Activated gamma-delta T cell (primary cell): ENCODE data around the gene NKD2.

Experiments
- DNase-seq: peaks from one replicate; lab custom pipeline; 2025; lab: John Stamatoyannopoulos, UW

The NKD2 gene

DNA sequence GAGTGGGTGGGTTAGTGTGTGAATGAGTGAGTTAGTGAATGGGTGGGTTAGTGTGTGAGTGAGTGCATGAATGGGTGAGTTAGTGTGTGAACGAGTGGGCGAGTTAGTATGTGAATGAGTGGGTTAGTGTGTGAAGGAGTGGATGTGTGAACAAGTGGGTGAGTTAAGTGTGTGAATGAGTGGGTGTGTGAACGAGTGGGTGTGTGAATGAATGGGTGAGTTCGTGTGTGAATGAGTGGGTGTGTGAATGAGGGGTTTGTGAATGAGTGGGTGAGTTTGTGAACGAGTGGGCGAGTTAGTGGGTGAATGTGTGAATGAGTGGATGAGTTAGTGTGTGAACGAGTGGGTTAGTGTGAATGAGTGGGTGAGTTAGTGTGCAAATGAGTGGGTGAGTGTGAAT is 34.0 kb downstream of the NKD2 start:
- DNase-seq = no peak

DNA sequence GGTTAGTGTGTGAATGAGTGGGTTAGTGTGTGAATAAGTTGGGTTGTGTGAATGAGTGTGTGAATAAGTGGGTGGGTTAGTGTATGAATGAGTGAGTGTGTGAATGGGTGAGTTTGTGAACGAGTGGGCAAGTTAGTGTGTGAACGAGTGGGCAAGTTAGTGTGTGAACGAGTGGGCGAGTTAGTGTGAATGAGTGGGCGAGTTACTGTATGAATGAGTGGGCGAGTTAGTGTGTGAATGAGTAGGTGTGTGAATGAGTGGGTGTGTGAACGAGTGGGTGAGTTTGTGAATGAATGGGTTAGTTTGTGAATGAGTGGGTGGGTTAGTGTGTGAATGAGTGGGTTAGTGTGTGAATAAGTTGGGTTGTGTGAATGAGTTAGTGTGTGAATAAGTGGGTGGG is 34.7 kb downstream of the NKD2 start:
- DNase-seq = no peak

DNA sequence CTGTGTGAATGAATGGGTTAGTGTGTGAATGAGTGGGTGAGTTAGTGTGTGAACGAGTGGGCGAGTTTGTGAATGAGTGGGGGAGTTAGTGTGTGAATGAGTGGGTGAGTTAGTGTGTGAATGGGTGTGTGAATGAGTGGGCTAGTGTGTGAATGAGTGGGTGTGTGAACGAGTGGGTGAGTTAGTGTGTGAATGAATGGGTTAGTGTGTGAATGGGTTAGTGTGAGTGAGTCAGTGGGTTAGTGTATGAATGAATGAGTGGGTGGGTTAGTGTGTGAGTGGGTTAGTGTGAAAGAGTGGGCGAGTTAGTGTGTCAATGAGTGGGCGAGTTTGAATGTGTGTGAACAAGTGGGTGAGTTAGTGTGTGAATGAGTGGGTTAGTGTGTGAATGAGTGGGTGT is 35.5 kb downstream of the NKD2 start:
- DNase-seq = no peak

DNA sequence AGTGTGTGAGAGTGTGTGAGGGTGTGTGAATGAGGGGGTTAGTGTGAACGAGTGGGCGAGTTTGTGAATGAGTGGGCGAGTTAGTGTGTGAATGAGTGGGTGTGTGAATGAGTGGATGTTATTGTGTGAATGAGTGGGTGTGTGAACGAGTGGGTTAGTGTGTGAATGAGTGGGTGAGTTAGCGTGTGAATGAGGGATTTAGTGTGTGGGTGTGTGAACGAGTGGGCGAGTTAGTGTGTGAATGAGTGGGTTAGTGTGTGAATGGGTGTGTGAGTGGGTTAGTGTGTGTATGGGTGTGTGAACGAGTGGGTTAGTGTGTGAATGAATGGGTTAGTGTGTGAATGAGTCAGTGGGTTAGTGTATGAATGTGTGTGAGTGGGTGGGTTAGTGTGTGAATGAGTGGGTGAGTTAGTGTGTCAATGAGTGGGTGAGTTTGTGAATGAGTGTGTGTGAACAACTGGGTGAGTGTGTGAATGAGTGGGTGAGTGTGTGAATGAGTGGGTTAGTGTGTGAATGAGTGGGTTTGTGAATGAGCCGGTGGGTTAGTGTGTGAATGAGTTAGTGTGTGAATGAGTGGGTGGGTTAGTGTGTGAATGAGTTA is 37.5 kb downstream of the NKD2 start:
- no peak for DNase-seq

DNA sequence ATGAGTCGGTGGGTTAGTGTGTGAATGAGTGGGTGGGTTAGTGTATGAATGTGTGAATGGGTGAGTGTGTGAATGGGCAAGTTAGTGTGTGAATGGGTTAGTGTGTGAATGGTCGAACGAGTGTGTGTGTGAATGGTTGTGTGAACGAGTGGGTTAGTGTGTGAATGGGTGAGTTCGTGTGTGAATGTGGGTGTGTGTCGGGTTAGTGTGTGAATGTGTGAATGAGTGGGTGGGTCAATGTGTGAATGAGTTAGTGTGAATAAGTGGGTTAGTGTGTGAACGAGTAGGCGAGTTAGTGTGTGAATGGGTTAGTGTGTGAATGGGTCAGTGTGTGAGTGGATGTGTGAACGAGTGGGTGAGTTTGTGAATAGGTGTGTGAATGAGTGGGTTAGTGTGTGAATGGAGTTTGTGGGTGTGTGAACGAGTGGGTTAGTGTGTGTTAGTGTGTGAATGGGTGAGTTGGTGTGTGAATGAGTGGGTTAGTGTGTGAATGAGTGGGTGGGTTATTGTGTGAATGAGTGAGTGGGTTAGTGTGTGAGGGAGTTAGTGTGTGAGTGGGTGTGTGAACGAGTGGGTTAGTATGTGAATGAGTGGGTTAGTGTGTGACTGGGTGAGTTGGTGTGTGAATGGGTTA is 38.8 kb downstream of the NKD2 start:
- no peak for DNase-seq

DNA sequence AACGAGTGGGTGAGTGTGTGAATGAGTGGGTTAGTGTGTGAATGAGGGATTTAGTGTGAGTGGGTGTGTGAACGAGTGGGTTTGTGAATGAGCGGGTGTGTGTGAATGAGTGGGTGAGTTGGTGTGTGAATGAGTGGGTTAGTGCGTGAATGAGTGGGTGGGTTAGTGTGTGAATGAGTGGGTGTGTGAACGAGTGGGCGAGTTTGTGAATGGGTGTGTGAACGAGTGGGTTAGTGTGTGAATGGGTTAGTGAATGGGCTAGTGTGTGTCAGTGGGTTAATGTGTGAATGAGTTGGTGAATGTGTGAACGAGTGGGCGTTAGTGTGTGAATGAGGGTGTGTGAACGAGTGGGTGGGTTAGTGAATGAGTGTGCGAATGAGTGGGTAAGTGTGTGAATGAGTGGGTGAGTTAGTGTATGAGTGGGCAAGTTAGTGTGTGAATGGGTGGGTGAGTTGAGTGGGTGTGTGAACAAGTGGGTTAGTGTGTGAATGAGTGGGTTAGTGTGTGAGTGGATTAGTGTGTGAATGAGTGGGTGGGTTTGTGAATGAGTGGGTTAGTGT is 39.6 kb downstream of the NKD2 start:
- DNase-seq = no peak

DNA sequence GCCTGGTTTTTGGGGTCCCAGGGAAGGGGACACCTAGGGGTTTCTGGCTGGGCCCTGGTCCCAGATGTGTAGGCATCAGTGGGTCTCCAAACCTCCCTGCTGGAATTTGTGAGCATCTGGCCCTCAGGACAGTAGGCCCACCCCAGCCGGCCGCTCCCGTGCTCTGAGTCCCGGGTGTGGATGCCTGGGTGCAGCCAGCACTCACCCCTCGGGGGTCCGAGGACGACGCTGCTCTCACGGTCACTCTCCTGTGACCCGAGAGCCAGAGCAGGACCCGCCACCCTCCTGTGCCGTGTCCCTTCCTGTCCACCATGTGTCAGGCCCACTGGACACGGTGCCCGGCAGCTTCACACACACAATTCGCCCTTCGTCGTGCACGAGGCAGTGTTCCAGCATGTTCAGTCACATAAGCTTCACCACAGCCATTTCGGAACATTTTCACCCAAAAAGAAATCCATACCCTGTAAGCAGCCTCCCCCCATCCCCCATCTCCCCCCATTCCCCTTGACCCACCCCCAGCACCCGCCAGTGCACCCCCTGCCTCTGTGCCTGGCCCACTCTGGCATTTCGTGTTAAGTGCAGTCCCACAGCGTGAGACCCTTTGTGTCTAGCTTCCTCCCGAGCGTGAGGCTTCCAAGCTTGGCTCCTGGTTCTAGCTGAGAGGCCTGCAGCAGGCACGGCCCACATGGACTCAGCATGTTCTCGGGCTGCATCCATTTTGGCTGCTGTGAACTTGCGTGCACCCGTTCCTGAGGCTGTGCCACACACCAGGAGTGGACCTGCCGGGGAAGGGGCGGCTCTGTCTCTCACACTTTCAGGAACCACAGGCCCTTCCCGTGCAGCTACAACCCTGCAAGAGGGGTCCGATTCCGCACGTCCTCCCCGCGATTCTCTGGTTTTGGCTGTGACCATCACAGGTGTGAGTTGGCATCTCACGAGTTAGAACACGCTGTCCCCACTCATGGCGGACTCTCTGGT is 40.5 kb downstream of the NKD2 start:
- DNase-seq = no peak

DNA sequence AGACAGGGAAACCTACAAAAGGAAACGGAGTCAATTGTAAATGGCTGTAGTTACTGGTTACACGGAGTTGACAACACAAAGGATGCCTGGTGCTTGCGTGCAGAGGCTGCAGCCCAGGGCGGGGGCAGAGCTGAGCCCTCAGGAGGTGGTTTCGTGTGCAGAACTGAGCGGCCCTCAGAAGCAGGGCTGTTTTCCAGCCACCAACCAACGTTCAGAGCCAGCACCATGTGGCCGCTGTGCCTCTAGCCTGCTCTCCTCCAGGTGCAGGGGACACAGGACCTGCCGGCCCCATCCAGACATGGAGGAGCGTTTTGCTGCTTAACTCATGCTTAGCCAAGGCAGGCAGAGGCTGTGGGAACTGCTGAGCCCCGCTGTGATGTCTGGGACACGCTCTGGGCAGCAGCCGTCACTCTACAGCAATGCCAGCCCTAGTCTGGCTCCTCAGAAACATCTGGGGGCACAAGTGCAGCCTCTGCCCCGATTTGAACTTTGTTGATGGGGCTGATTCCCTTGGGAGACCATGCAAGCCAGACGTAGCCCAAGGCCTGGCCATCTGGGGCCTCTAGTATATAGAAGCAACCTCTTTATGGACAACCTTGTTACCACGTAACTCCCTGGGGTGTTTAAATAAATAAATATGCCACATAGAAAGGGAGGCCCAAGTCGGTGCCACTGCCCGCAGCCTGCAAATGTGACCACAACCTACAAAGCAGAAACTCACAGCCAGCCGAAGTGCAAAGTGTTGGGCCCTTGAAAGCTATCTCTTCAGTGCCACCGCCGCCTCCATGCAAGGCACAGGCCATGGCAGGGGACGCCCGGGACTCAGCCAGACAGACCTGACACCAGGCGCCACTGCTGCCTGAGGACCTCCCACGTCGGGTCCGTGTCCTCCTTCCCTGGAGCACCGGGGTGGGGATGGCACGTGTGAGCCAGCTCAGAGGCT is 42.1 kb downstream of the NKD2 start:
- DNase-seq = no peak

DNA sequence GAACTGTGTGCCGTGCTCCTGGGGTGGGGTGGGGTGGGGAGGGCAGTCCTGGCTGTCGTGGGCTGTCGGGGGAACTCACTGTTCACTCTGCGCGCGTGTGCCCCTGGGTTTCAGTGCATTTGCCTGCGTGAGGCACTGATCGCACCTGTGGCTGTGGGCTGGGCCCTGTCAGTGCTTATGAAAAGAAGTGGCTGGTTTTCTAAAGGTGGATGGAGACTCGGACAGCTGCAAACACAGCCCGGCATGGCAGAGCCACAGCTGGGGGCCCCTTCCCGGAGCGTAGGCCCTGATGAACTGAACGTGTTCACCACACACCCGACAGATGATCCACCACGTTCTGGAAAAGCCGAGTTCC is 42.7 kb downstream of the NKD2 start:
- DNase-seq = no peak

DNA sequence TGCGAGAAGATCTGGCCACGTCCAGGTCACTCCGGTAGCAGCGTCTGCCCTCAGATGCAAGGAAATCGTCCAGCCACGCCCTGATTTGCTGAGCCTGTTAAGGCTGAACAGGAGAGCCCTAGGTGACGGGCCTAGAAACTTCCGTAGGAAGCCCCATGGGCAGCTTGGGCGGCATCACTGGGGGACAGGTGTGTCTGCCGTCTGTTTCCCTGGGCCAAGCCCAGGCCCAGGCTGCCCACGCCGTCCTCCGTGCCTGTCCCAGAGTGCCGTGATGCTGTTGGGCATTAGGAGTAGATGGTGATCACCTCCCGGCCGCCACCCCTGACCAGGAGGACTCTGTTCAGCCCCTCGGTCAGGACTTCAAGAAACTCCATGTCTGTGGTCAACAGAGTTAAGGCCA is 43.5 kb downstream of the NKD2 start:
- no peak for DNase-seq

DNA sequence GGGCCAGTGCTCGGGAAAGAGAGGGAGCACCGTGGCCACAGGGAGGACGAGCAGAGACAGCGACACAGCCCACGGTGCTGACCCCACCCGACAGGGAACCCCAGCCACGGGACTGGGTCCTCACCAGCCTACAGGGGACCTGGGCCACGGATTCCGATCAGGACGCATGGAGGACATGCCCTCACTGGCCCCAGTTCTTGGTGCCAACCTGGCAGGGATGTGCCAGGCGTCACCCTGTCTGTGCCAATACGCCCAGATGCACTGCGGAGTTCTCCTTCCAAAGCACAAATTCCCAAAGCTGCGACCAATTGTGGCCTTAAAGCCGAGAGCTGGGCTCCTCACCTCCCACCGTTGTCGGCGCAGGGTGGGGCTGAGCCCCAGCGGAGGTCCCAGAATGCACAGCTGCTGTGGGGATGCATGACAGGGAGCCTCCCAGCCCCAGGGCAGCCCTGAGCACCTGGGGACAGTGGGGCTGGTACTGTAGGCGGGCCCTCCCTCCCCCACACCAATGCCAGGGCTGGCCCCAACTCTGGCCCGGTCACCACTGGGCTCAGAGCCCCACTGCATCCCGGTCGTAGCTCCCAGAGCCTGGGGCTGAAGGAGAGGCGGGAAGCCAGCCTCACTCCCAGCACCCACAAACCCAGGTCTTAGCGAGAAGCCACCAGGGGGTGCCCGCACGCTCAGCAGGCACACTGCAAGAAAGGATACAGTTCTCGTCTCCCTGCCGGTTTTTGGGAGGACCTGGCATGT is 44.2 kb downstream of the NKD2 start:
- DNase-seq = no peak

DNA sequence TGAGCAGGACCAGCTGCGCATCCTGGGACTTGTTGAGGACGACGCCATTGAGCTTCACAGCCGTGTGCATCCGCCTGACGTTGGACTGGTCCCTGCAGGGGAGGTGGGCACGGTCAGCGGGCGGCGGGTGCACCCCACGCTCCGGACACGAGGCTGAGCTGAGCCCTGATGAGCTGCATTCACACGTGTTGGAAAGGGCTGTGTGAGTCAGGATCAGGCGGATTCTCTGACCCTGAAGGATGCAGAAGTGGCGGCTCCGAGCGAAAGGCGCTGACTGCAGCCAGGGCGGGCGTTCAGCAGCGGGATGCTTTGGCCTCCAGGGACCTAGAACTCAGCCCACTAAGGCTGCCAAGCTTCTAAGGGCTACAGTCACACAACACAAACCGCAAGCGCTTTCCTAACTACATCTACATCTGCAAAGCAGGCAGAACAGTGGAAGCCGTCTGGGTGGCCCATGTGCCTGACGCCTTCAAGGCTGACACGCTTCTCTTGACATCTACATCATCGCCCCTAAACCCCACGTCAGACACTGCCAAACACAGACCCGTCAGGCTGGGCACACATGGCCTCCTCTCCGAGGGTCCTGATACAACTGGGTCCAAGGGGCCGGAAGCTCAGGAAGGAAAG is 44.9 kb downstream of the NKD2 start:
- no peak for DNase-seq

DNA sequence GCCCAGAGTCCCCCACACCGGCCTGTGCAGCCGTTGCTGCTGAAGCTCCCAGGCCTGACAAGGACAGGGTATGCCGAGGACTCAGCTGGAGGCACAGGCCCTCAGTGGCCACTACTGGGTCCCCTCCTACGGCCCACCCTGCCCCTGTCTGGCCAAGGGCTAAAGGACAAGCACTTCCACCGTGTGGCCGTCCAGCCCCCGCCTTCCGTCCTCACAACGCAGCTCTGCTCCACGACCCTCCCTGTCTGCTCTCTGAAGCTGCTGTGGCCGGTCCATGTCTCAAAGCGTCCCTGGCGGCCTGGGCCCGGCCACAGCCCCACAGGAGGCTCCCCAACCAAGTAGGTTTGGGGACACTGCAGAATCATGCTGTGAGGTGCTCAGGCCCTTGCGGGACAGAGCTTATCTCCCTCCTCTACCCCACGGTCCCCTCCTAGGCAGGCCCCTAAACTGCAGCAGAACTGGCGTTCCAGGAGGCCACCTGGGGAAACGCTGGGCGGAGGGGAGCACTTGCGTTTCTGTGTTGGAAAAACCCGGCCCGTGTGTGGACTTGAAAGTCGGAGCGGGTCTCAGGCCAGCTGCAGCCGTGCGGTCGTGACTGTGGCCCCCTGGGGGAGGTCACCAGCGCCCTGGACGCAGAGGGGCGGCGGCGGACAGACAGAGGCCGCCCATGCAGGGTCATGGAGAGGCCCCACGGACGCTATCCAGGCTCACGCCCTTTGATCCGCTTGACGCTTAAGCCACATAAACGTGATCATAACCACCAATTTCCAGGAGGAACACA is 45.6 kb downstream of the NKD2 start:
- DNase-seq = no peak

DNA sequence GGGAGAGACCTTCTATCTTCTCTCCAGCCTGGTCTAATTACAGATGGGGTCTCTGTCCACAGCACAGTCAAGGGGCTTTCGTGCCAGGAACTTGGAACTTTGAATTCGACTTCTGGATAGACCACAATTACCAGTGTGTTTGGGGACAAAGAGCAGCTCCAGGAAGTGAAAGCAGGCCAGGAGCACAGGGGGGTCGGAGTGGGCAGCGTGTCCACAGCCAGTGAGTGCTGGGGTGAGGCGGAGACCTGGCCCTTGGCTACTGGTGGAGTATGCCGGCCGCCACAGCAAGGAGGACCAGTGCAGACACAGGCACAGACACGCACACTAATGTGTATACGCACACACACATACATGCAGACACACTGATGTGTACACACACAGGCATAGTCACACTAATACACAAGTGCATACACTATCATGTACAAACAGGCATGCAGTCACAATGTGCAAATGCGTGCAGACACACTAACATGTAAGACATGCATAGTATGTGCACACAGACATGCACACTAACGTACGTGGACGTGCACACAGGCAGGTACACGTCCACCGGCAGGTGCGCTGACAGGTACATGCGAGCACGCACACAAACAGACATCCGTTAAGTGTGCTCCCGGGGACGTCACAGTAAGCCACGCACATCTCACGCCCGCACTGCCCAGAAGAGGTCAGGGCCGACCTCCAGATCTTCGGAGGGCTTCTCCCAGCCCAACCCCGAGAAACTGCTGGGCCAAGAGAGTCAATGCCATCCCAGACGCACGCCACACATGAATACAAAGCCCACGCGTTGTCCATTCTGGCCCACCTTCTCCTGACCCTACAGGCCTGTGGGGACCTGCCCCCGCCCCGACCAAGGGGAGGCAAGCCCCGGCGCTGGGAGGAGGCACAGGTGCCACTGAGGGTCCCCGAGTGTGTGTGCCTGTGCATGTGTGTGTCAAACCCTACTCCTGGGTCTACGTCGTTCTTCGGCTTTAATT is 46.5 kb downstream of the NKD2 start:
- DNase-seq = no peak

DNA sequence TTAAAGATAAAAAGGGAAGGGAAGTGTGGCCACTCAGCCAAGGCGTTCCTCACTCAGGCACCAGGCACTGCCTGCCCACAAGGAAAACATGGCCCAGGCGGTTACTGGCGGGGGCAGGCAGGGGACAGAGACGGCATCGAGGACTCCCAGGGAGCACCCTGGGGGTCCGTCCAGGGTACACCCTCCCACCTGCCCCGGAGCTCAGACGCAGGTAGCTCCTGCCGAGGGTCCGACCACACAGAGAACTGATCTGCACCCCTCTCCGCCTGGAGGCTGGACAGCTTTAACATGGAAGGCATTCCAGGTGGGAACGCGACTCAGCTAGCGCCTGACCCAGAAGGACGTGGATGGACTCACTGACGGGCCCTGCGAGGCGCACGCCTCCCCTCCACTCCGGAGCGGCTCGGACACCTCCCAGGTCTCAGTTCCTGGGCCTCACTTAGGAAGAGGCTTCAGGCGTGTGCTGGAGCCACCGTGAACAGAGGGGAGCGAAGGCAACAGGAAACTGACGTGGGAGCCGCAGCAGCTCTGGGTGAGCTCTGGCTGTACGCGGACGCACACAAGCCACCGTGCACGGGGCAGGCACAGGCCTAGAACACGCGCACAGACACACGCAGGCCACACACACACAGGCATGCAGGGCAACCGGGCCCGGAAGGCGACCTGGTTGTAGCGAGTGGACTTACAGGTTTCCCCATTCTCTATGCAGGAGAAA is 47.5 kb downstream of the NKD2 start:
- no peak for DNase-seq

DNA sequence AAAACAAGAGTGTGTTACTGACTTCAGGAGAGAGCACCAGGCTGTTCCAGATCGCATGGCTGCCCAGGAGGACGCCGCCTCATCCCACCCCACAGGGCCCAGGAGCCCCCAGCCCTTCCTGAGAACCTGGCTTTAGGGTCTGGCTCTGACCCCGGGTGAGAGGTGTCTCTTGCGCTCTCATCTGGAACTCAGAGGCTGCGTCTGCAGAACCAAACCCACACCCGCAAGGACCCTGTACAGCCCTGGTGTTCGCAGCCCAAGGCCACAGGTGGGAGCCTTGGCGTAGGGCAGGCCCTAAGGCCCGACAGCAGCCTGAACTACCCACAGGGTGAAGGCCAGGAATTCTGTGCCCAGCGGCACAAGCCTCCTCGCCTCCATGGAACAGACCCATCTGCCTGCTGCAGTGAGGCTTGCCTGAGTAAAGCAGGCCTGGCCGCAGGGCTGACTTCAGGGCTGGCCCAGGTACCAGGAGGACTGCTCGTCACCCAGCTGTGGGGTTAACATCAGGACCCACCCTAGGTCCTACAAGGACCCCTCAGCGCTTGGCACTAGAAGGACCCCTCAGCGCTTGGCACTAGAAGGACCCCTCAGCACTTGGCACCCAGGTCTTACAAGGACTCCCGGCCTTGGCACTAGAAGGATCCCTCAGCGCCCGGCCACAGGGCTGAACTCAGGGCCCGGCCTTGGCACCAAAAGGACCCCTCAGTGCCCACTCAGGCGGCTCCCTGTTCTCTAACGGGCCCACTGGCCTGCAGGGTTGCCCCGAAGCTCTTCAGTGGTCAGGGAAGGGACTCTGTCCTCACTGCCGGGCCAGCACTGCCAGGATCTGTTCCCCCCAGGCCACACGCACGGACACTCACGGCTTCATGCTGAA is 48.2 kb downstream of the NKD2 start:
- no peak for DNase-seq
